Heart right ventricle (tissue), 16 donors: ENCODE data around the gene FAM221B. TPM values are rescaled to one million over a fixed set of nuclear protein-coding genes. Genes with fewer than 3 reads are reported as not detected.

Experiments used
- ATAC-seq, 8 donors: fragments of 200-7000 bp; cut with Tn5 transposase; one replicate each; pipeline ENCODE4 v1.9.1; 2020; ENCODE audit warnings: mild to moderate bottlenecking in 8 of 8, moderate library complexity in 8 of 8, moderate number of reproducible peaks in 1 of 8
- DNase-seq, 2 donors: peaks; one replicate each; pipeline ENCODE4 v3.0.0-alpha.2; 2020
- H3K27ac ChIP-seq, 10 donors: fragments of 200-600 bp; sonication (generic) in 2 of 10; one replicate each; pipeline versions ENCODE4 v1.5.0 to v1.8.0; 2020 to 2022; ENCODE audit warnings: mild to moderate bottlenecking in 3 of 10
- H3K27me3 ChIP-seq, 7 donors: fragments of 200-600 bp; one replicate each; pipeline ENCODE4 v1.8.0; 2021 to 2022; ENCODE audit warnings: mild to moderate bottlenecking in 2 of 7
- H3K36me3 ChIP-seq, 9 donors: fragments of 200-600 bp; sonication (generic) in 1 of 9; one replicate each; pipeline versions ENCODE4 v1.5.0 to v1.8.0; 2020 to 2022; ENCODE audit warnings: mild to moderate bottlenecking in 2 of 9
- H3K4me1 ChIP-seq, 9 donors: fragments of 200-600 bp; sonication (generic) in 1 of 9; one replicate each; pipeline versions ENCODE4 v1.5.0 to v1.8.0; 2020 to 2022; ENCODE audit warnings: mild to moderate bottlenecking in 4 of 9
- H3K4me3 ChIP-seq, 10 donors: fragments of 200-600 bp; sonication (generic) in 2 of 10; one replicate each; pipeline versions ENCODE4 v1.5.0 to v1.8.0; 2020 to 2022; ENCODE audit warnings: mild to moderate bottlenecking in 7 of 10, moderate library complexity in 2 of 10
- H3K9me3 ChIP-seq, 11 donors: fragments of 200-600 bp in 10 of 11; sonication (generic) in 2 of 11; one replicate each; pipeline versions ENCODE4 v1.5.0 to v1.8.0; 2013 to 2022; ENCODE audit warnings: mild to moderate bottlenecking in 2 of 11, control low read depth in 1 of 11, moderate library complexity in 1 of 11
- CTCF ChIP-seq, 9 donors: fragments of 200-600 bp; sonication (generic) in 2 of 9; IDR thresholded peaks; one replicate each; pipeline versions ENCODE4 v1.5.0 to v1.8.0; 2021 to 2022; ENCODE audit warnings: antibody characterized with exemption in 9 of 9, mild to moderate bottlenecking in 5 of 9, moderate library complexity in 1 of 9
- WGBS, 2 donors: extraction: QIAGEN DNeasy Blood & Tissue Kit; methylation state at CpG; one replicate each; pipeline ENCODE4 v1.1.7; 2013; ENCODE audit warnings: inconsistent platforms in 1 of 2; 5-methylcytosine and 5-hydroxymethylcytosine counted together
- intact Hi-C, 10 donors: fragments of 100-400 bp; cut with DNase I; formaldehyde crosslinking; loops; one replicate each; pipeline versions ENCODE4 v1.11.1 to v1.14.2; 2022
- polyA plus RNA-seq, 2 donors: library from polyadenylated mRNA; stranded (reverse); fragments of 200-250 nt; gene quantifications; one replicate each; pipeline ENCODE4 v1.2.3, GENCODE V29; 2013
- total RNA-seq, 10 donors: library from RNA; stranded (reverse); fragmentation: NEBNext Ultra II Directional in 3 of 10; extraction: Animal tissue kit (Norgen Biotek cat#: 25700) in 3 of 10; gene quantifications; one replicate each; pipeline versions ENCODE4 v1.2.1 to v1.2.4, GENCODE V29; 2021 to 2023
- donor health status: Arrhythmogenic right ventricular cardiomyopathy.
- donor health status: ischemic (EF 13 %, LVEDD 7.1; RV severe dilation, severe dysfunction).
- donor health status: healthy with polysubstance abuse.
- donor health status: DM: no; HTN: yes; CAD: no.
- donor health status: DM: no; HTN: no; CAD: no.
- donor health status: ischemic (EF 25% LVEDD 6.9; RV normal size, moderate dysfunction).
- donor health status: ischemic (EF 25% LVEDD 5.7; RV mildly dilated, moderate dysfunction).
- donor health status: healthy.
- donor health status: DM: yes; HTN: yes; CAD: no.
- donor health status: Ischemic cardiomyopathy.
- donor health status: ischemic (EF 35%, LVEDD 5.7; RV mildly dilated, moderate dysfunction).
- donor health status: nonischemic (EF 11% LVEDD 7.7; RV severe dilation, severe dysfunction).
- donor health status: DM: yes; HTN: yes; CAD: no.
- donor health status: PGD.
- donor health status: ischemic (EF 29% LVEDD 5.4; RV normal size, mild dysfunction).
- donor health status: nonischemic (EF 23%, LVEDD 6.1; RV moderate dilation, normal function).

Gene FAM221B
- total and polyA plus RNA-seq, 12 donors, result not detected

- Histone ChIP-seq H3K36me3 (peaks cover 0 to 65% (median 9%) of the 10 kb centered on the region in 9 donors), H3K27me3 (no peaks in the 10 kb centered on the region), H3K9me3 (no peaks in the 10 kb centered on the region), H3K4me3 (no peak overlapping the region), H3K27ac (no peak overlapping the region), H3K4me1 (no peaks in the 10 kb centered on the region)
- no peak for ATAC-seq
- WGBS, 2 donors, result 89 to 91% methylated on average over 13 of the region's 13 CpGs
- intact Hi-C loops, result no loop called here
- no peak for TF ChIP-seq CTCF (IDR thresholded peaks at IDR 0.05)
- DNase-seq, result no peak
Observed at GRCh38 chr9:35801328-35802128, 27.0 kb downstream of the FAM221B start.

- Histone ChIP-seq H3K27me3 (no peaks in the 10 kb centered on the region), H3K36me3 (peaks cover 0 to 55% (median 7%) of the 10 kb centered on the region in 9 donors), H3K4me3 (no peak overlapping the region), H3K27ac (no peak overlapping the region), H3K9me3 (no peaks in the 10 kb centered on the region), H3K4me1 (peaks cover 0 to under 1% (median 0%) of the 10 kb centered on the region in 9 donors)
- WGBS, 2 donors, result 89 to 90% methylated on average over 7 of the region's 7 CpGs
- DNase-seq (no peak), ATAC-seq (no peak)
- no peak for TF ChIP-seq CTCF (IDR thresholded peaks at IDR 0.05)
- intact Hi-C loops, result no loop called here
Observed at GRCh38 chr9:35800530-35800929, 28.0 kb downstream of the FAM221B start.

- Histone ChIP-seq H3K9me3 (no peaks in the 10 kb centered on the region), H3K4me1 (peaks cover 0 to 16% (median 8%) of the 10 kb centered on the region in 9 donors), H3K27ac (no peak overlapping the region), H3K27me3 (no peaks in the 10 kb centered on the region), H3K36me3 (peaks cover 0 to 43% (median 4%) of the 10 kb centered on the region in 9 donors), H3K4me3 (no peak overlapping the region)
- TF ChIP-seq CTCF (IDR thresholded peaks at IDR 0.05), result no peak
- no peak for DNase-seq
- peak in 1 of 8 donors; percentile 30 for ATAC-seq
- 90 to 96% methylated on average over 4 of the region's 4 CpGs for WGBS, 2 donors
- intact Hi-C loops, result loop anchor here in 1 of 10 donors (10.0 kb wide), 1 partner anchor 226 kb away; no protein-coding TSS in a partner anchor
Observed at GRCh38 chr9:35798658-35799374, 29.7 kb downstream of the FAM221B start.

- WGBS, 2 donors, result 85 to 92% methylated on average over 6 of the region's 6 CpGs
- H3K27ac ChIP-seq, result no peak overlapping the region
- no peak for TF ChIP-seq CTCF (IDR thresholded peaks at IDR 0.05)
- ATAC-seq (no peak), DNase-seq (no peak)
- no peaks in the 10 kb centered on the region for H3K9me3 ChIP-seq
- H3K4me1 ChIP-seq, result peaks cover 7 to 29% (median 21%) of the 10 kb centered on the region in 9 donors
- peaks cover 0 to 31% (median 4%) of the 10 kb centered on the region in 9 donors for H3K36me3 ChIP-seq
- no peaks in the 10 kb centered on the region for H3K27me3 ChIP-seq
- H3K4me3 ChIP-seq, result no peak overlapping the region
- intact Hi-C loops, result loop anchor here in 1 of 10 donors (10.0 kb wide), 1 partner anchor 227 kb away; no protein-coding TSS in a partner anchor
Observed at GRCh38 chr9:35797311-35798109, 31.0 kb downstream of the FAM221B start.
